Esophagus squamous epithelium (tissue), 4 donors: ENCODE measurements around the gene ZNF579.

Source experiments
- POLR2A ChIP-seq, 4 donors: fragments of 450-650 bp; IDR thresholded peaks; one replicate each; pipeline ENCODE4 v1.6.1; 2017; ENCODE audit warnings: antibody characterized with exemption in 4 of 4, mild to moderate bottlenecking in 4 of 4, moderate library complexity in 3 of 4
- TF ChIP-seq, protein P1 (sequence below), 6 experiments: fragments of 450-650 bp in 4 of 6; fragments of 200-600 bp in 2 of 6; sonication (generic) in 2 of 6; IDR thresholded peaks; one replicate each; pipeline ENCODE4 v1.5.1; 2016 to 2019; ENCODE audit warnings: antibody characterized with exemption in 6 of 6, mild to moderate bottlenecking in 4 of 6, moderate library complexity in 4 of 6

DNA sequence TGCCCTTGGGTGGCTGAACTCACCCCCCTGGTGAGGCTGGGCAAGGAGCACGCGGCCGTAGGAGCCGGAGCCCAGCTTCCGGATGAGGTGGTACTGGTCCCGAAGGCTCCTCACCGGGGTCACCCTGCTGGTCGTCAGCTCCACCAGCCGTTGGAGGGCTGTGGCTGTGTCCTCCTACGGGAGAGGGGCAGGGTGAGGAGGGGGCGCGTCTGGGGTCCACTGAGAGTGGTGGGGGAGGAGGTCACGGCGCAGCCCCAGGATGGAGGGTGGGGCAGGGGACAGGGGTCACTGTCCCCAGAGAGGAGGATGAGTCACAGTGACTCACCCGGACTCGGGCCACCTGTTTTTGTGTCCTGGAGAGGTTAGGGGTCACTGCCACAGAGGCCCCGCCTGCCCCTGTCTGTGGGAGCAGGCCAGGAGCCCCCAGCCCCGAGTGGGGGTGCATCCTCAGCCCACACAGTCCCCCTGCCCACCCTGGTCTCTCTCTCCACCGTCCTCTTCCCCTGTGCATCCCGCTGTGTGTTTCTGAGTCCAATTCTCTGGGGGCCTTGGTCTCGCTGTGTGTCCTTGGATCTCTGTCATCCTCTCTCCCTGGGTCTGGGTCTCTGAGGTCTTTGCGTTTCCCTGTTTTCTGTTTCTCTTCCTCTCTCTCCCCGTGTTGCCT, 35.7 kb downstream of the ZNF579 start:
- TF ChIP-seq, protein P1, sequence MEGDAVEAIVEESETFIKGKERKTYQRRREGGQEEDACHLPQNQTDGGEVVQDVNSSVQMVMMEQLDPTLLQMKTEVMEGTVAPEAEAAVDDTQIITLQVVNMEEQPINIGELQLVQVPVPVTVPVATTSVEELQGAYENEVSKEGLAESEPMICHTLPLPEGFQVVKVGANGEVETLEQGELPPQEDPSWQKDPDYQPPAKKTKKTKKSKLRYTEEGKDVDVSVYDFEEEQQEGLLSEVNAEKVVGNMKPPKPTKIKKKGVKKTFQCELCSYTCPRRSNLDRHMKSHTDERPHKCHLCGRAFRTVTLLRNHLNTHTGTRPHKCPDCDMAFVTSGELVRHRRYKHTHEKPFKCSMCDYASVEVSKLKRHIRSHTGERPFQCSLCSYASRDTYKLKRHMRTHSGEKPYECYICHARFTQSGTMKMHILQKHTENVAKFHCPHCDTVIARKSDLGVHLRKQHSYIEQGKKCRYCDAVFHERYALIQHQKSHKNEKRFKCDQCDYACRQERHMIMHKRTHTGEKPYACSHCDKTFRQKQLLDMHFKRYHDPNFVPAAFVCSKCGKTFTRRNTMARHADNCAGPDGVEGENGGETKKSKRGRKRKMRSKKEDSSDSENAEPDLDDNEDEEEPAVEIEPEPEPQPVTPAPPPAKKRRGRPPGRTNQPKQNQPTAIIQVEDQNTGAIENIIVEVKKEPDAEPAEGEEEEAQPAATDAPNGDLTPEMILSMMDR (IDR thresholded peaks at IDR 0.05) = no peak
- no peak for TF ChIP-seq POLR2A (IDR thresholded peaks at IDR 0.05)
